Right cardiac atrium (tissue), 5 donors: ENCODE results near the gene TNFRSF4. TPM values are rescaled to one million over a fixed set of nuclear protein-coding genes. Genes with fewer than 3 reads are reported as not detected.

Source experiments
- ATAC-seq, 2 donors: fragments of 200-7000 bp; cut with Tn5 transposase; one replicate each; pipeline versions ENCODE4 v1.8.0 to v1.9.1; 2020; ENCODE audit warnings: moderate library complexity in 2 of 2, mild to moderate bottlenecking in 1 of 2
- DNase-seq, 3 donors: peaks; one replicate each; pipeline ENCODE4 v3.0.0-alpha.2; 2020
- H3K27ac ChIP-seq: one replicate; pipeline ENCODE4 v1.5.1; 2013; ENCODE audit warnings: mild to moderate bottlenecking, low read length, control low read depth, moderate library complexity
- H3K27me3 ChIP-seq: one replicate; pipeline ENCODE4 v1.6.1; 2013; ENCODE audit not compliant: control insufficient read depth, insufficient read depth
- H3K4me1 ChIP-seq: one replicate; pipeline ENCODE4 v1.6.1; 2013; ENCODE audit warnings: low read length; ENCODE audit not compliant: control insufficient read depth, insufficient read depth
- H3K4me3 ChIP-seq: one replicate; pipeline ENCODE4 v1.5.1; 2013; ENCODE audit warnings: low read length, control low read depth
- H3K9me3 ChIP-seq: one replicate; pipeline ENCODE4 v1.6.1; 2013; ENCODE audit warnings: low read length; ENCODE audit not compliant: control insufficient read depth
- WGBS: extraction: QIAGEN DNeasy Blood & Tissue Kit; methylation state at CpG from one replicate; pipeline ENCODE4 v1.1.7; 2013; 5-methylcytosine and 5-hydroxymethylcytosine counted together
- intact Hi-C, 4 donors: fragments of 100-400 bp; cut with DNase I; formaldehyde crosslinking; loops; one replicate each; pipeline versions ENCODE4 v1.11.0 to v1.14.0; 2022 to 2023
- microRNA-seq, 2 donors: library from miRNA; unstranded; fragments of <30 nt; microRNA quantifications; one replicate each; pipeline ENCODE4 v1.2.0, GENCODE V29; 2020 to 2021
- polyA plus RNA-seq: library from polyadenylated mRNA; stranded (reverse); fragments of 200-250 nt; gene quantifications from one replicate; pipeline ENCODE4 v1.2.3, GENCODE V29; 2013
- total RNA-seq, 4 donors: library from RNA; stranded (reverse); fragmentation: NEBNext Ultra II Directional; extraction: Animal tissue kit (Norgen Biotek cat#: 25700); gene quantifications; one replicate each; pipeline ENCODE4 v1.2.1, GENCODE V29; 2021
- donor health status: healthy with polysubstance abuse.
- donor health status: DM: no; HTN: yes; CAD: no.
- donor health status: DM: no; HTN: no; CAD: no.
- donor health status: DM: no; HTN: yes; CAD: no; lungs with severe emphysema.
- donor health status: DM: yes; HTN: yes; CAD: no.

Gene TNFRSF4
- total and polyA plus RNA-seq, 5 donors, result 1.0 to 2.3 (median 1.3) TPM

GRCh38 chr1:1162597-1163537 lies 51.1 kb downstream of the TNFRSF4 start:
- ATAC-seq, result no peak
- H3K27ac ChIP-seq, result no peak overlapping the region
- WGBS, result 68% methylated on average over 73 of the region's 73 CpGs

GRCh38 chr1:1161683-1162079 lies 52.3 kb downstream of the TNFRSF4 start:
- Histone ChIP-seq H3K9me3 (no peaks in the 10 kb centered on the region), H3K4me1 (no peaks in the 10 kb centered on the region), H3K27ac (no peak overlapping the region), H3K4me3 (no peak overlapping the region), H3K27me3 (no peaks in the 10 kb centered on the region)
- intact Hi-C loops, result no loop called here
- WGBS, result 70% methylated on average over 17 of the region's 17 CpGs
- DNase-seq (peak in 1 of 3 donors; percentile 37), ATAC-seq (no peak)

More at GRCh38 chr1:1162597-1163537, 51.1 kb downstream of the TNFRSF4 start:
- intact Hi-C loops, result no loop called here
- Histone ChIP-seq H3K27me3 (no peaks in the 10 kb centered on the region), H3K9me3 (no peaks in the 10 kb centered on the region), H3K4me3 (no peak overlapping the region), H3K4me1 (no peaks in the 10 kb centered on the region)
- no peak for DNase-seq

Small RNAs within 50 kb of the gene (microRNA-seq; reads per million reads assigned to microRNA genes)
- 3.7 to 4.6 reads per million in 2 donors for gene MIR200A
- gene MIR200B, result 8.0 to 10.1 reads per million in 2 donors
- 0.84 to 1.6 reads per million in 2 donors for gene MIR429

Other genes starting within 250 kb of the TNFRSF4 start
- gene PLEKHN1, start 247.7 kb downstream of the TNFRSF4 start, total RNA-seq, result under 1 TPM in 1 of 4 donors, not detected in 3; 0.41 TPM
- 0.14 TPM for gene PLEKHN1, start 247.7 kb downstream of the TNFRSF4 start, polyA plus RNA-seq
- gene PERM1, start 232.1 kb downstream of the TNFRSF4 start, total RNA-seq, result 10 to 100 TPM; 44.4 to 78.0 (median 57.4) TPM
- 112 TPM for gene PERM1, start 232.1 kb downstream of the TNFRSF4 start, polyA plus RNA-seq
- gene HES4, start 214.1 kb downstream of the TNFRSF4 start, total RNA-seq, result 10 to 100 TPM; 37.3 to 62.5 (median 38.6) TPM
- 25.7 TPM for gene HES4, start 214.1 kb downstream of the TNFRSF4 start, polyA plus RNA-seq
- gene ISG15, start 200.7 kb downstream of the TNFRSF4 start, total RNA-seq, result 10 to 100 TPM; 16.1 to 36.4 (median 21.6) TPM
- 65.5 TPM for gene ISG15, start 200.7 kb downstream of the TNFRSF4 start, polyA plus RNA-seq
- gene AGRN, start 194.0 kb downstream of the TNFRSF4 start, total RNA-seq, result 10 to 100 TPM; 17.1 to 26.4 (median 21.4) TPM
- 12.0 TPM for gene AGRN, start 194.0 kb downstream of the TNFRSF4 start, polyA plus RNA-seq
- gene RNF223, start 139.8 kb downstream of the TNFRSF4 start, total RNA-seq, result not detected
- not detected for gene RNF223, start 139.8 kb downstream of the TNFRSF4 start, polyA plus RNA-seq
- gene C1orf159, start 98.1 kb downstream of the TNFRSF4 start, total RNA-seq, result 1 to 10 TPM; 4.9 to 5.6 (median 5.4) TPM
- gene C1orf159, start 98.1 kb downstream of the TNFRSF4 start, polyA plus RNA-seq, result 6.8 TPM
- gene TTLL10, start 40.3 kb downstream of the TNFRSF4 start, total RNA-seq, result not detected
- 0.09 TPM for gene TTLL10, start 40.3 kb downstream of the TNFRSF4 start, polyA plus RNA-seq
- gene TNFRSF18, start 7.6 kb downstream of the TNFRSF4 start, total RNA-seq, result under 1 TPM in 1 of 4 donors, not detected in 3; 0.38 TPM
- gene TNFRSF18, start 7.6 kb downstream of the TNFRSF4 start, polyA plus RNA-seq, result 0.14 TPM
- 100 to 1,000 TPM; 156 to 215 (median 168) TPM for gene SDF4, start 17.8 kb upstream of the TNFRSF4 start, total RNA-seq
- 165 TPM for gene SDF4, start 17.8 kb upstream of the TNFRSF4 start, polyA plus RNA-seq
- 10 to 100 TPM; 10.2 to 13.3 (median 12.0) TPM for gene B3GALT6, start 18.1 kb upstream of the TNFRSF4 start, total RNA-seq
- 9.1 TPM for gene B3GALT6, start 18.1 kb upstream of the TNFRSF4 start, polyA plus RNA-seq
- gene C1QTNF12, start 32.6 kb upstream of the TNFRSF4 start, total RNA-seq, result 1 to 10 TPM in 2 of 4 donors, under 1 TPM in 1, not detected in 1; 0.94 to 2.4 (median 1.1) TPM
- gene C1QTNF12, start 32.6 kb upstream of the TNFRSF4 start, polyA plus RNA-seq, result 0.36 TPM
- 10 to 100 TPM; 34.9 to 41.2 (median 37.1) TPM for gene UBE2J2, start 59.7 kb upstream of the TNFRSF4 start, total RNA-seq
- gene UBE2J2, start 59.7 kb upstream of the TNFRSF4 start, polyA plus RNA-seq, result 38.4 TPM
- 1 to 10 TPM; 2.7 to 6.2 (median 4.8) TPM for gene SCNN1D, start 66.3 kb upstream of the TNFRSF4 start, total RNA-seq
- 3.4 TPM for gene SCNN1D, start 66.3 kb upstream of the TNFRSF4 start, polyA plus RNA-seq
- gene ACAP3, start 93.8 kb upstream of the TNFRSF4 start, total RNA-seq, result 10 to 100 TPM; 33.1 to 61.8 (median 42.8) TPM
- gene ACAP3, start 93.8 kb upstream of the TNFRSF4 start, polyA plus RNA-seq, result 37.4 TPM
- 10 to 100 TPM; 11.3 to 14.1 (median 12.5) TPM for gene PUSL1, start 94.4 kb upstream of the TNFRSF4 start, total RNA-seq
- gene PUSL1, start 94.4 kb upstream of the TNFRSF4 start, polyA plus RNA-seq, result 13.1 TPM
- 10 to 100 TPM; 53.1 to 61.7 (median 58.7) TPM for gene INTS11, start 110.5 kb upstream of the TNFRSF4 start, total RNA-seq
- 70.3 TPM for gene INTS11, start 110.5 kb upstream of the TNFRSF4 start, polyA plus RNA-seq
- gene CPTP, start 110.6 kb upstream of the TNFRSF4 start, total RNA-seq, result 10 to 100 TPM; 24.0 to 29.0 (median 27.0) TPM
- 53.9 TPM for gene CPTP, start 110.6 kb upstream of the TNFRSF4 start, polyA plus RNA-seq
- gene TAS1R3, start 117.1 kb upstream of the TNFRSF4 start, total RNA-seq, result under 1 TPM; 0.33 to 0.51 (median 0.38) TPM
- 0.66 TPM for gene TAS1R3, start 117.1 kb upstream of the TNFRSF4 start, polyA plus RNA-seq
- gene DVL1, start 135.3 kb upstream of the TNFRSF4 start, total RNA-seq, result 10 to 100 TPM; 64.4 to 87.4 (median 66.3) TPM
- 70.0 TPM for gene DVL1, start 135.3 kb upstream of the TNFRSF4 start, polyA plus RNA-seq
- gene MXRA8, start 144.4 kb upstream of the TNFRSF4 start, total RNA-seq, result 10 to 100 TPM; 21.9 to 38.8 (median 36.3) TPM
- 39.5 TPM for gene MXRA8, start 144.4 kb upstream of the TNFRSF4 start, polyA plus RNA-seq
- 100 to 1,000 TPM; 175 to 210 (median 188) TPM for gene AURKAIP1, start 161.1 kb upstream of the TNFRSF4 start, total RNA-seq
- gene AURKAIP1, start 161.1 kb upstream of the TNFRSF4 start, polyA plus RNA-seq, result 331 TPM
- 10 to 100 TPM; 61.2 to 83.1 (median 67.2) TPM for gene CCNL2, start 185.2 kb upstream of the TNFRSF4 start, total RNA-seq
- gene CCNL2, start 185.2 kb upstream of the TNFRSF4 start, polyA plus RNA-seq, result 81.7 TPM
- 100 to 1,000 TPM; 121 to 144 (median 132) TPM for gene MRPL20, start 193.1 kb upstream of the TNFRSF4 start, total RNA-seq
- 190 TPM for gene MRPL20, start 193.1 kb upstream of the TNFRSF4 start, polyA plus RNA-seq
- gene ANKRD65, start 207.1 kb upstream of the TNFRSF4 start, total RNA-seq, result 1 to 10 TPM; 1.6 to 3.6 (median 2.9) TPM
- gene ANKRD65, start 207.1 kb upstream of the TNFRSF4 start, polyA plus RNA-seq, result 4.5 TPM
- gene VWA1, start 221.5 kb upstream of the TNFRSF4 start, total RNA-seq, result 10 to 100 TPM; 25.0 to 38.6 (median 25.6) TPM
- gene VWA1, start 221.5 kb upstream of the TNFRSF4 start, polyA plus RNA-seq, result 17.3 TPM
- 1 to 10 TPM; 1.3 to 3.4 (median 2.2) TPM for gene ATAD3C, start 235.5 kb upstream of the TNFRSF4 start, total RNA-seq
- 0.52 TPM for gene ATAD3C, start 235.5 kb upstream of the TNFRSF4 start, polyA plus RNA-seq